ENCODE measurements around the gene PACSIN2.
"Not testable (repeated sequence)": the region's sequence is repeated elsewhere in the genome, so short reads cannot be mapped to it uniquely, and the experiment has no call there.

Gene PACSIN2

GRCh38 chr22:42927966-42928365, 87.0 kb downstream of the PACSIN2 start:
- H3K9me3 ChIP-seq: no peaks in the 10 kb centered on the region
- no peak overlapping the region for H3K27ac ChIP-seq
- TF ChIP-seq, protein P1, sequence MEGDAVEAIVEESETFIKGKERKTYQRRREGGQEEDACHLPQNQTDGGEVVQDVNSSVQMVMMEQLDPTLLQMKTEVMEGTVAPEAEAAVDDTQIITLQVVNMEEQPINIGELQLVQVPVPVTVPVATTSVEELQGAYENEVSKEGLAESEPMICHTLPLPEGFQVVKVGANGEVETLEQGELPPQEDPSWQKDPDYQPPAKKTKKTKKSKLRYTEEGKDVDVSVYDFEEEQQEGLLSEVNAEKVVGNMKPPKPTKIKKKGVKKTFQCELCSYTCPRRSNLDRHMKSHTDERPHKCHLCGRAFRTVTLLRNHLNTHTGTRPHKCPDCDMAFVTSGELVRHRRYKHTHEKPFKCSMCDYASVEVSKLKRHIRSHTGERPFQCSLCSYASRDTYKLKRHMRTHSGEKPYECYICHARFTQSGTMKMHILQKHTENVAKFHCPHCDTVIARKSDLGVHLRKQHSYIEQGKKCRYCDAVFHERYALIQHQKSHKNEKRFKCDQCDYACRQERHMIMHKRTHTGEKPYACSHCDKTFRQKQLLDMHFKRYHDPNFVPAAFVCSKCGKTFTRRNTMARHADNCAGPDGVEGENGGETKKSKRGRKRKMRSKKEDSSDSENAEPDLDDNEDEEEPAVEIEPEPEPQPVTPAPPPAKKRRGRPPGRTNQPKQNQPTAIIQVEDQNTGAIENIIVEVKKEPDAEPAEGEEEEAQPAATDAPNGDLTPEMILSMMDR (IDR thresholded peaks at IDR 0.05): no peak
- no peaks in the 10 kb centered on the region for H3K36me3 ChIP-seq
- H3K27me3 ChIP-seq: no peaks in the 10 kb centered on the region
- peaks cover 78 to 86% of the 10 kb centered on the region in 2 experiments for H3K4me1 ChIP-seq (ENCODE audit: control insufficient read depth in 1 of 2, insufficient read depth in 1 of 2, low read depth in 1 of 2, low read length in 1 of 2)
- no peak overlapping the region for H3K4me3 ChIP-seq (ENCODE audit: low read depth in 1 of 2, low read length in 1 of 2)

GRCh38 chr22:42926768-42927167, 88.2 kb downstream of the PACSIN2 start:
- H3K4me1 ChIP-seq (ENCODE audit: control insufficient read depth in 1 of 2, insufficient read depth in 1 of 2, low read depth in 1 of 2, low read length in 1 of 2): peaks cover 78 to 86% of the 10 kb centered on the region in 2 experiments
- H3K9me3 ChIP-seq: no peaks in the 10 kb centered on the region
- TF ChIP-seq, protein P1 (IDR thresholded peaks at IDR 0.05): no peak
- H3K36me3 ChIP-seq: no peaks in the 10 kb centered on the region
- H3K4me3 ChIP-seq (ENCODE audit: low read depth in 1 of 2, low read length in 1 of 2): no peak overlapping the region
- peak overlapping the region; percentile 23 for H3K27ac ChIP-seq
- no peaks in the 10 kb centered on the region for H3K27me3 ChIP-seq

GRCh38 chr22:42926104-42926503, 88.8 kb downstream of the PACSIN2 start:
- Histone ChIP-seq H3K27ac (peak overlapping the region; percentile 38), H3K4me1 (ENCODE audit: control insufficient read depth in 1 of 2, insufficient read depth in 1 of 2, low read depth in 1 of 2, low read length in 1 of 2) (peaks cover 78 to 86% of the 10 kb centered on the region in 2 experiments), H3K9me3 (no peaks in the 10 kb centered on the region), H3K27me3 (no peaks in the 10 kb centered on the region), H3K4me3 (ENCODE audit: low read depth in 1 of 2, low read length in 1 of 2) (no peak overlapping the region), H3K36me3 (no peaks in the 10 kb centered on the region)
- TF ChIP-seq, protein P1 (IDR thresholded peaks at IDR 0.05): no peak

DNA sequence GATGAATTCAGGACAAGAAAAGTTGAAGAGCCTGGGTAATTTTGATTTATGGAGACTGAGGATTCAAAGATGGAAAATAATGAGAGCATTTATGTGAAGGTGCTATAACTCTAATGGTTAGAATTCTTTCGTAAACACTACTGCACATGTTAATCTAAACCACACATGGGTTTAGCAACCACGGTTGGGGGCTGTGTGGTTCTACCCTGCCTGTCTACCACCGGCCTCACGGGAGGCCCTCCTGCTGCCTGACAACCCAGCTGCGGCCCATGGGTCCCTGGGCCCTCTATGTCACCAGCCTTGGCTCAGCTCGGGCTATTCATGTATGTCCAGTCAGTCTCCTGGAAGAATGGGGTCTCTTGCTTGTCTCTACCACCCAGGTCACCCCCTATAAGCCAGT, 89.4 kb downstream of the PACSIN2 start:
- no peaks in the 10 kb centered on the region for H3K9me3 ChIP-seq
- no peak overlapping the region for H3K4me3 ChIP-seq (ENCODE audit: low read depth in 1 of 2, low read length in 1 of 2)
- peaks cover 78 to 85% of the 10 kb centered on the region in 2 experiments for H3K4me1 ChIP-seq (ENCODE audit: control insufficient read depth in 1 of 2, insufficient read depth in 1 of 2, low read depth in 1 of 2, low read length in 1 of 2)
- H3K36me3 ChIP-seq: no peaks in the 10 kb centered on the region
- TF ChIP-seq, protein P1 (IDR thresholded peaks at IDR 0.05): no peak
- peak overlapping the region; percentile 38 for H3K27ac ChIP-seq
- no peaks in the 10 kb centered on the region for H3K27me3 ChIP-seq

GRCh38 chr22:42925031-42925430, 89.9 kb downstream of the PACSIN2 start:
- not testable (repeated sequence) for H3K36me3 ChIP-seq; H3K9me3 ChIP-seq; H3K4me3 ChIP-seq (ENCODE audit: low read depth in 1 of 2, low read length in 1 of 2); H3K27me3 ChIP-seq; H3K27ac ChIP-seq
- H3K4me1 ChIP-seq (ENCODE audit: control insufficient read depth in 1 of 2, insufficient read depth in 1 of 2, low read depth in 1 of 2, low read length in 1 of 2): peaks cover 78 to 79% of the 10 kb centered on the region in 2 experiments

DNA sequence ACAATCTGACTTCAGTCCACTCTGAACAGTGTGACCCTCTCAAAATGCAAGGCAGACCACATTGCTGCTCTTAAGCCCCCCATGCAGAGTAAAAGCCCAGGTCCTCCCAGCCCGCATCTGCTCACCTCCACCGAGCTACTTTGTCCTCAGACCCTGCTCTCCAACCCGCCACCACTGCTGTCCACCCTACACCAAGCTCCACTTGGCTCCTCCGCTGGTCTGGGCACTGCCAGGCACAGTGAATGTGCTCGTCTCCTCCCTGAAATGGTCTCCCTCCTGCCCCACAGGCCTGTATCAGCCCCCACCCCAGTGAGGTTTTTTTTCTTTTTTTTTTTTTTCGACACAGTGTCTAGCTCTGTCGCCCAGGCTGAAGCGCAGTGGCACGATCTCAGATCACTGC, 90.5 kb downstream of the PACSIN2 start:
- Histone ChIP-seq H3K27ac (peak overlapping the region; percentile 88), H3K4me3 (ENCODE audit: low read depth in 1 of 2, low read length in 1 of 2) (no peak overlapping the region), H3K4me1 (ENCODE audit: control insufficient read depth in 1 of 2, insufficient read depth in 1 of 2, low read depth in 1 of 2, low read length in 1 of 2) (peaks cover 72 to 73% of the 10 kb centered on the region in 2 experiments)

More for the DNA sequence above, 90.5 kb downstream of the PACSIN2 start:
- Histone ChIP-seq H3K9me3 (no peaks in the 10 kb centered on the region), H3K36me3 (no peaks in the 10 kb centered on the region), H3K27me3 (no peaks in the 10 kb centered on the region)
- TF ChIP-seq, protein P1 (IDR thresholded peaks at IDR 0.05): no peak
